Activated naive CD8-positive, alpha-beta T cell treated with anti-CD3 and anti-CD28 coated beads for 36 hours (primary cell): ENCODE results near the gene CLEC18A. TPM values are rescaled to one million over a fixed set of nuclear protein-coding genes. Genes with fewer than 3 reads are reported as not detected.
"Not testable (repeated sequence)": the region's sequence is repeated elsewhere in the genome, so short reads cannot be mapped to it uniquely, and the experiment has no call there.

Source experiments
- DNase-seq: peaks from one replicate; pipeline ENCODE4 v3.0.0; 2021
- H3K27ac Mint-ChIP-seq: one replicate; pipeline ENCODE4 v1.8.0; 2022; ENCODE audit warnings: mild to moderate bottlenecking, moderate library complexity, mixed read lengths
- H3K27me3 Mint-ChIP-seq: one replicate; pipeline ENCODE4 v1.8.0; 2022; ENCODE audit warnings: mild to moderate bottlenecking, mixed read lengths
- H3K36me3 Mint-ChIP-seq: one replicate; pipeline ENCODE4 v1.8.0; 2021; ENCODE audit warnings: mild to moderate bottlenecking, mixed read lengths
- H3K4me1 Mint-ChIP-seq: one replicate; pipeline ENCODE4 v1.8.0; 2021; ENCODE audit warnings: mixed read lengths
- H3K4me3 Mint-ChIP-seq: one replicate; pipeline ENCODE4 v1.8.0; 2022; ENCODE audit warnings: mild to moderate bottlenecking, moderate library complexity, mixed read lengths
- H3K9me3 Mint-ChIP-seq: one replicate; pipeline ENCODE4 v1.8.0; 2022; ENCODE audit warnings: mixed read lengths
- total RNA-seq, 2 experiments: library from RNA; stranded (reverse); gene quantifications; one replicate each; pipeline ENCODE4 v1.2.3, GENCODE V29; 2021

CLEC18A gene
- under 1 TPM in 1 of 2 experiments, not detected in 1; 0.14 TPM for total RNA-seq

GRCh38 chr16:69951017-69951671 is at the start of gene CLEC18A:
CLEC18A (plus strand) TSS chr16:69951334; CDS start chr16:69951367, 33 bp downstream.
- H3K9me3 Mint-ChIP-seq = not testable (repeated sequence)

GRCh38 chr16:69903865-69904415 is 47.2 kb upstream of the CLEC18A start:
- Mint-ChIP-seq H3K4me1 (no peaks in the 10 kb centered on the region), H3K27ac (no peak overlapping the region), H3K4me3 (no peak overlapping the region), H3K9me3 (no peaks in the 10 kb centered on the region), H3K36me3 (no peaks in the 10 kb centered on the region), H3K27me3 (no peaks in the 10 kb centered on the region)
- no peak for DNase-seq

More at GRCh38 chr16:69951017-69951671, at the start of gene CLEC18A:
- not testable (repeated sequence) for H3K4me3 Mint-ChIP-seq, DNase-seq, H3K27me3 Mint-ChIP-seq, H3K4me1 Mint-ChIP-seq, H3K36me3 Mint-ChIP-seq, H3K27ac Mint-ChIP-seq

GRCh38 chr16:69904495-69905170 is 46.5 kb upstream of the CLEC18A start:
- Mint-ChIP-seq H3K4me1 (no peaks in the 10 kb centered on the region), H3K9me3 (no peaks in the 10 kb centered on the region), H3K27ac (no peak overlapping the region), H3K4me3 (no peak overlapping the region), H3K36me3 (no peaks in the 10 kb centered on the region), H3K27me3 (no peaks in the 10 kb centered on the region)
- DNase-seq = no peak

GRCh38 chr16:69905171-69905555 is 46.0 kb upstream of the CLEC18A start:
- Mint-ChIP-seq H3K27me3 (no peaks in the 10 kb centered on the region), H3K4me3 (no peak overlapping the region), H3K27ac (no peak overlapping the region), H3K4me1 (no peaks in the 10 kb centered on the region), H3K9me3 (no peaks in the 10 kb centered on the region), H3K36me3 (no peaks in the 10 kb centered on the region)
- no peak for DNase-seq

- no peak overlapping the region for H3K4me3 Mint-ChIP-seq
- H3K4me1 Mint-ChIP-seq = no peaks in the 10 kb centered on the region
- H3K9me3 Mint-ChIP-seq = no peaks in the 10 kb centered on the region
- H3K27me3 Mint-ChIP-seq = no peaks in the 10 kb centered on the region
- no peak overlapping the region for H3K27ac Mint-ChIP-seq
- DNase-seq = no peak
- H3K36me3 Mint-ChIP-seq = peaks cover 6% of the 10 kb centered on the region
Observed at GRCh38 chr16:69906838-69907401, 44.2 kb upstream of the CLEC18A start.

- Mint-ChIP-seq H3K27me3 (no peaks in the 10 kb centered on the region), H3K4me3 (no peak overlapping the region), H3K9me3 (no peaks in the 10 kb centered on the region), H3K36me3 (peaks cover 8% of the 10 kb centered on the region), H3K27ac (no peak overlapping the region), H3K4me1 (no peaks in the 10 kb centered on the region)
- DNase-seq = no peak
Observed at GRCh38 chr16:69909043-69909442, 42.1 kb upstream of the CLEC18A start.

GRCh38 chr16:69909760-69910159 is 41.4 kb upstream of the CLEC18A start:
- no peak overlapping the region for H3K4me3 Mint-ChIP-seq
- no peaks in the 10 kb centered on the region for H3K27me3 Mint-ChIP-seq
- H3K27ac Mint-ChIP-seq = no peak overlapping the region
- peaks cover 8% of the 10 kb centered on the region for H3K36me3 Mint-ChIP-seq
- H3K4me1 Mint-ChIP-seq = no peaks in the 10 kb centered on the region
- no peak for DNase-seq
- no peaks in the 10 kb centered on the region for H3K9me3 Mint-ChIP-seq

- H3K27ac Mint-ChIP-seq = no peak overlapping the region
- no peaks in the 10 kb centered on the region for H3K27me3 Mint-ChIP-seq
- peaks cover 8% of the 10 kb centered on the region for H3K36me3 Mint-ChIP-seq
- no peaks in the 10 kb centered on the region for H3K4me1 Mint-ChIP-seq
- no peak overlapping the region for H3K4me3 Mint-ChIP-seq
- H3K9me3 Mint-ChIP-seq = no peaks in the 10 kb centered on the region
- DNase-seq = no peak
Observed at GRCh38 chr16:69910964-69911363, 40.2 kb upstream of the CLEC18A start.

GRCh38 chr16:69916462-69916861 is 34.7 kb upstream of the CLEC18A start:
- H3K4me1 Mint-ChIP-seq = no peaks in the 10 kb centered on the region
- no peaks in the 10 kb centered on the region for H3K27me3 Mint-ChIP-seq
- no peak overlapping the region for H3K27ac Mint-ChIP-seq
- H3K36me3 Mint-ChIP-seq = peaks cover 4% of the 10 kb centered on the region
- H3K9me3 Mint-ChIP-seq = no peaks in the 10 kb centered on the region
- H3K4me3 Mint-ChIP-seq = no peak overlapping the region
- no peak for DNase-seq

GRCh38 chr16:69917311-69917710 is 33.8 kb upstream of the CLEC18A start:
- no peak for DNase-seq
- Mint-ChIP-seq H3K27me3 (no peaks in the 10 kb centered on the region), H3K36me3 (peaks cover 5% of the 10 kb centered on the region), H3K4me3 (no peak overlapping the region), H3K27ac (no peak overlapping the region), H3K4me1 (no peaks in the 10 kb centered on the region), H3K9me3 (no peaks in the 10 kb centered on the region)

GRCh38 chr16:69917739-69918138 is 33.4 kb upstream of the CLEC18A start:
- H3K27ac Mint-ChIP-seq = no peak overlapping the region
- no peaks in the 10 kb centered on the region for H3K27me3 Mint-ChIP-seq
- H3K36me3 Mint-ChIP-seq = peaks cover 4% of the 10 kb centered on the region
- no peak overlapping the region for H3K4me3 Mint-ChIP-seq
- H3K9me3 Mint-ChIP-seq = no peaks in the 10 kb centered on the region
- no peaks in the 10 kb centered on the region for H3K4me1 Mint-ChIP-seq
- DNase-seq = no peak

GRCh38 chr16:69918241-69918640 is 32.9 kb upstream of the CLEC18A start:
- no peaks in the 10 kb centered on the region for H3K4me1 Mint-ChIP-seq
- no peaks in the 10 kb centered on the region for H3K27me3 Mint-ChIP-seq
- H3K9me3 Mint-ChIP-seq = no peaks in the 10 kb centered on the region
- H3K27ac Mint-ChIP-seq = no peak overlapping the region
- no peak overlapping the region for H3K4me3 Mint-ChIP-seq
- no peak for DNase-seq
- peaks cover 4% of the 10 kb centered on the region for H3K36me3 Mint-ChIP-seq

GRCh38 chr16:69921127-69921526 is 30.0 kb upstream of the CLEC18A start:
- H3K4me1 Mint-ChIP-seq = no peaks in the 10 kb centered on the region
- no peak overlapping the region for H3K27ac Mint-ChIP-seq
- no peaks in the 10 kb centered on the region for H3K9me3 Mint-ChIP-seq
- H3K36me3 Mint-ChIP-seq = peaks cover 7% of the 10 kb centered on the region
- no peak for DNase-seq
- no peaks in the 10 kb centered on the region for H3K27me3 Mint-ChIP-seq
- H3K4me3 Mint-ChIP-seq = no peak overlapping the region

GRCh38 chr16:69922200-69922599 is 28.9 kb upstream of the CLEC18A start:
- H3K27ac Mint-ChIP-seq = no peak overlapping the region
- no peak overlapping the region for H3K4me3 Mint-ChIP-seq
- DNase-seq = no peak
- H3K36me3 Mint-ChIP-seq = peaks cover 5% of the 10 kb centered on the region
- no peaks in the 10 kb centered on the region for H3K27me3 Mint-ChIP-seq
- no peaks in the 10 kb centered on the region for H3K9me3 Mint-ChIP-seq
- H3K4me1 Mint-ChIP-seq = no peaks in the 10 kb centered on the region

- no peaks in the 10 kb centered on the region for H3K27me3 Mint-ChIP-seq
- no peaks in the 10 kb centered on the region for H3K9me3 Mint-ChIP-seq
- no peak overlapping the region for H3K4me3 Mint-ChIP-seq
- peaks cover 5% of the 10 kb centered on the region for H3K36me3 Mint-ChIP-seq
- H3K27ac Mint-ChIP-seq = no peak overlapping the region
- H3K4me1 Mint-ChIP-seq = no peaks in the 10 kb centered on the region
- no peak for DNase-seq
Observed at GRCh38 chr16:69924041-69924775, 26.9 kb upstream of the CLEC18A start.
